ENCODE measurements around the gene ZNF219.

ZNF219 gene

DNA sequence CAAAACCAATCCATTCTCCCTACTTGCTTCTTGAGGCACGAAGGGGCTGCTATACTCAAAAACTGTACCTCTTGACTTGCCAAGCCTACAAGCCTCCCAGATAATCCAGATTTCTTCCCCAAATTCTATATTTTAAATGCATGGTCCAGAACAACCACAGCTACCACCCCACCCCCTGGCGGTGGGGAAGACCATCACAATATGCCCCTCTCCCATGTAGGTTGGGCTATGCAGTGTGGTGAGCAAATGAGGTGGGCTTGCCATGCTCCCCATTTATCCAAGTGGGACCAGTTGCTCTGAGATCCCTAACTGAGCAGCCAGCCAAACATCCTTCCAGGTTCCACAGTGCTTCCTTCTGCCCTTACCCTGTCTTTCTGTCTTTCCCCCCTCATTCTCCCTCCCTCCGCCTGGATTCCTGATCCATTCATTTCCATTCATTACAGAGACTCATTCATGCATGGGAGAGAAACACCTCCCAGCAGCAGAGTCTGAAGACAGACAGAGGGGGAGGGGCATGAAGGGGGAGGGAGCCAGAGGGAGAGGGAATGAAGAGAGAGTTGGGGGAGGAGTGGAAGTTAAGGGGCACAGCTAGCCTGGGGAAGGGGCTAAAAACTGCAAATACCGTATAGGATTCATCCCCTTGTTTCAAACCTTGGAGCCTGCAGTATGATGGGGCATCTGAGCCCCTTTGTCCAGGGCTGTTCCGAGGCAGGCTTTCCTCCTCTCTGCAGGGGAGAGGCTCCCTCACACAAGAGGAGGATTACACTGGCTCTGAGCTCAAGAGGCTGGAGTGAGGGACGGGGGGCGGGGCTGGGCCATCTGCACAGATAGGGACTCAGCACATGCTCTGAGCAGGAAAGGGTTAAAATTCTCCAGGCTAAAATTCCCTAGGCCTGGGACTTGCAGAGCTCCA, 4.4 kb downstream of the ZNF219 start:
- no peak overlapping the region for H3K4me3 ChIP-seq (ENCODE audit: control insufficient read depth, low read depth, low read length)
- no peak for DNase-seq (ENCODE audit: low read depth)
- no peak for TF ChIP-seq CTCF (IDR thresholded peaks at IDR 0.05; ENCODE audit: control insufficient read depth, insufficient read depth, low read depth, low read length, missing control alignments)

GRCh38 chr14:21093018-21093417, 5.4 kb downstream of the ZNF219 start:
- no peak overlapping the region for H3K4me3 ChIP-seq (ENCODE audit: control insufficient read depth, low read depth, low read length)
- DNase-seq (ENCODE audit: low read depth): no peak
- no peak for TF ChIP-seq CTCF (IDR thresholded peaks at IDR 0.05; ENCODE audit: control insufficient read depth, insufficient read depth, low read depth, low read length, missing control alignments)

DNA sequence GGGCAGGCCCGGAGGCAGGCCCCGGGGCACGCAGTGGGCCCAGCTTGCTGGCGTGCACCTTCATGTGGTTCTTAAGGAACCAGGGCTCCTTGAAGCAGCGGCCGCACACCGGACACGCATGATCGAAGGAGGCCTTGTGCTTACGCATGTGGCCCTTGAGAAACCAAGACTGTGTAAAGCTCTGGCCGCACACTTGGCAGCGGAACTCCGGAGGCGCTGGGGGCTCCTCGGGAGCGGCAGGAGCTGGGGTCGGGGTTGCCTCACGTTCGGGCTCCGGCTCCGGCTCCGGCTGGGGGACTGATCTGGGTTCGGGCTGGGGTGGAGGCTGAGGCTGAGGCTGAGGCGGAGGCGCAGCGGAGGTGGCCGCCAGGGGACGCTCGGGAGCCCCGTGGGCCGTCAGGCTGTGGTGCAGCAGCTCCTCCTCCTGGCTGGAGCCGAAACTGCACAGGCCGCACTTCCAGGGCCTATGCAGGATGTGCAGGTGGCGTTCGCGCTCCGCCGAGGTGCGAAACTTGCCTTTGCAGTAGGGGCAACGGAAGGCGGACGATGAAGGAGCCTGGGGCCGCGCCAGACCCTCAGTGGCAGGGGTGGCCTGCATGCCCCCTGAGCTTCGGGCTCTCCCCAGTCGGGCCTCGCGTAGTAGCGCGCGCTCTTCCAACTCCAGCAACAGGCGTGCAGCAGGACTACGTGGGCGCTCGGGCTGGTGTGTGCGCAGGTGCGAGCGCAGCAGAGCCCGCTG, 6.0 kb downstream of the ZNF219 start:
- H3K4me3 ChIP-seq (ENCODE audit: control insufficient read depth, low read depth, low read length): no peak overlapping the region
- no peak for DNase-seq (ENCODE audit: low read depth)
- TF ChIP-seq CTCF (IDR thresholded peaks at IDR 0.05; ENCODE audit: control insufficient read depth, insufficient read depth, low read depth, low read length, missing control alignments): peak; percentile 100

DNA sequence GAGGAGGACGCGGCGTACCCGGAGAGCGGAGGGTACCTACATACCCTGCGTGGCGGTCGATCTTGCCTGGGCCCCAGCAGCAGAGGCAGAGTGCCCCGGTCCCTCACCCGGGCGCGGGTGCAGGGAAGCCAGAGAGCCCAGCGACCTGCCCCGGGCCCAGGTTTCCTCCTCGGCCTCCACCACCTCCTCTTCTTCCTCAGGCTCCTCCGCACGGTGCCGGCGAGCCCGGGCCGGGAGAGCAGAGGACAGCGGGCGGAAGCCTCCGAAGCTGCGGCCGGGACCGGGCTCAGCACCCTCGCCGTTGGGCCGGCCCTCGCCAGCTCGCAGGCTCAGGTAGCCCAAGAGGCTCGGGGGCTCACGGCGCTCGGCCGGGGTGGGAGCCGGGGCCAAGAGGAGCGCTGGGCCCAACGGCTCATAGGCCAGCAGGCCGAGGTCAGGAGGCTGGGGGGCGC, 6.6 kb downstream of the ZNF219 start:
- no peak overlapping the region for H3K4me3 ChIP-seq (ENCODE audit: control insufficient read depth, low read depth, low read length)
- TF ChIP-seq CTCF (IDR thresholded peaks at IDR 0.05; ENCODE audit: control insufficient read depth, insufficient read depth, low read depth, low read length, missing control alignments): no peak
- DNase-seq (ENCODE audit: low read depth): no peak

GRCh38 chr14:21090940-21091663, 7.4 kb downstream of the ZNF219 start:
- H3K4me3 ChIP-seq (ENCODE audit: control insufficient read depth, low read depth, low read length): no peak overlapping the region
- TF ChIP-seq CTCF (IDR thresholded peaks at IDR 0.05; ENCODE audit: control insufficient read depth, insufficient read depth, low read depth, low read length, missing control alignments): no peak
- no peak for DNase-seq (ENCODE audit: low read depth)

DNA sequence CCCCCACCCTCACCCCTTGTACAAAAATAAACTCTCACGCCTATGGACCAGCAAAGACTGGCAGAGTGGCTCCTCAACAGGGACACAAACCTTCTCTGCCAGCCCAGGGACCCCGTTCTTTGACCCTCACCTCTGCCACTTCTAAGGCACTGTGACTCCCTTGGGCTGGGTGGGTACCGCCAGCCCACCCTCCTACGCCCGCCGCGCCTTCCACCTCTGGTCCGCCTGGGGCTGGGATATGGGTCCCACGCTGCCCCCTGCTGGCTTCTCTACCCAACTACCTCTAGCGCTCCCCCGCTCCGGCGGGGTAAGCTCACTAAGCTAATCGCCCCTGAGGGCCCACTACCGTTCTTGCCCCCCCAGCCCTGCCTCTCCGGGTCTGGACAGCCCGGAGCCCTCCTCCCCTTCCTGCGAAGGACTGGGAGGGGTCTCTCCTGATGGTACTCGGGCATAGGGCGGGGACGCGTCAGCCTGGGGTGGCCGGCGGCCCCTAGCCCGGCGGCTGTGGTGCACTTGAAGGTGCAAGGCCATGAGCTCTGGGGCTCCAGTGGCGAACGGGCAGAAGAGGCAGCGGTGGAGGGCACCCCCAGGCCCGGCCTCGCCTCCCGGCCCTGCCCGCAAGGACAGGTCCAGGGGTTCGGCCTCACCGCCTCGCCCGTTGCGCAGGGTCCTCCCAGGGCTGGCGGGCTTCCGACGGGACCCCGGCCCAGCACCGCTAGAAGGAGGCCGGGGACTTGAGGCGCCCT, 8.1 kb downstream of the ZNF219 start:
- DNase-seq (ENCODE audit: low read depth): no peak
- H3K4me3 ChIP-seq (ENCODE audit: control insufficient read depth, low read depth, low read length): no peak overlapping the region
- peak; percentile 54 for TF ChIP-seq CTCF (IDR thresholded peaks at IDR 0.05; ENCODE audit: control insufficient read depth, insufficient read depth, low read depth, low read length, missing control alignments)

Data from AG09309 (cell line).